Measurements from ENCODE around the gene MLKL.

DNA sequence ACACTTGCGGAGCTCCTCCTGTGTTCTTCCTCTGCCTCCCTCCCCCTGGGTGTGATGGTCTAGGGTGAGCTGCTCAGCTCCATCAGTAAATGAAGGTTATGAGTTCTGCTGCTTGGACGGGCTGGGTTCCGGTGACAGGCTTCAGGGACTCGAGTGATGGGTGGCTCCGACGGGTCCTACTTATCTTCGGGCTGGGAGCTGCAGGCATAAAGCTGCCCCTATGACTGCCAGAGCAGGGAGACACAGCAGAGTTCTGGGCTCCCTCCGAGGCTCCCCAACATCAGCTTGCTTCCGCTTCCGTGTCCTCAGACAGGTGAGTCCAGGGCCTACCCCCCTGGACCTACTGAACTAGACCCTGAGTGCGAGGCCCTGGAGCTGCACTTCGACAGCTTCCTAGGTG is 11.3 kb upstream of the MLKL start:
- no peak for TF ChIP-seq CTCF (IDR thresholded peaks at IDR 0.05)
- TF ChIP-seq POLR2AphosphoS5 (IDR thresholded peaks at IDR 0.05), result no peak
- TF ChIP-seq EP300 (IDR thresholded peaks at IDR 0.05), result no peak
